NCI-H510A treated with DMSO at 0.1 percent for 48 hours (cell line): ENCODE measurements around the gene DNAJB9.
A peak's percentile ranks its signal among the peaks of the same experiment; 100 is the strongest.

Source experiments
- DNase-seq: peaks from one replicate; lab custom pipeline; 2025; lab: John Stamatoyannopoulos, UW

Gene DNAJB9

GRCh38 chr7:108568801-108569380 is 783 bp upstream of the DNAJB9 start:
- no peak for DNase-seq

GRCh38 chr7:108570146-108570755 is 577 bp downstream of the DNAJB9 start:
- peak; percentile 14 for DNase-seq

- DNase-seq, result no peak
Measured at GRCh38 chr7:108572480-108572879, 2.8 kb downstream of the DNAJB9 start.

GRCh38 chr7:108575156-108575555 is 5.5 kb downstream of the DNAJB9 start:
- no peak for DNase-seq

GRCh38 chr7:108576116-108576515 is 6.4 kb downstream of the DNAJB9 start:
- DNase-seq, result no peak

GRCh38 chr7:108578937-108579336 is 9.3 kb downstream of the DNAJB9 start:
- no peak for DNase-seq

GRCh38 chr7:108580298-108580697 is 10.6 kb downstream of the DNAJB9 start:
- DNase-seq, result no peak

- DNase-seq, result no peak
Measured at GRCh38 chr7:108581655-108582491, 12.2 kb downstream of the DNAJB9 start.

GRCh38 chr7:108584211-108584610 is 14.5 kb downstream of the DNAJB9 start:
- no peak for DNase-seq

- no peak for DNase-seq
Measured at GRCh38 chr7:108585843-108586242, 16.2 kb downstream of the DNAJB9 start.

GRCh38 chr7:108586274-108586710 is 16.6 kb downstream of the DNAJB9 start:
- DNase-seq, result no peak

- DNase-seq, result no peak
Measured at GRCh38 chr7:108589199-108589598, 19.5 kb downstream of the DNAJB9 start.

- no peak for DNase-seq
Measured at GRCh38 chr7:108589874-108590273, 20.2 kb downstream of the DNAJB9 start.

- no peak for DNase-seq
Measured at GRCh38 chr7:108590606-108591005, 20.9 kb downstream of the DNAJB9 start.

- DNase-seq, result peak; percentile 7
Measured at GRCh38 chr7:108592646-108593201, 23.1 kb downstream of the DNAJB9 start.

- DNase-seq, result no peak
Measured at GRCh38 chr7:108596560-108596959, 26.9 kb downstream of the DNAJB9 start.

- peak; percentile 46 for DNase-seq
Measured at GRCh38 chr7:108598153-108598552, 28.5 kb downstream of the DNAJB9 start.

- no peak for DNase-seq
Measured at GRCh38 chr7:108598914-108599580, 29.4 kb downstream of the DNAJB9 start.

- DNase-seq, result no peak
Measured at GRCh38 chr7:108600399-108600798, 30.7 kb downstream of the DNAJB9 start.

- no peak for DNase-seq
Measured at GRCh38 chr7:108603656-108604306, 34.1 kb downstream of the DNAJB9 start.

GRCh38 chr7:108604307-108605077 is 34.8 kb downstream of the DNAJB9 start:
- no peak for DNase-seq
